Measurements from ENCODE around the gene OR8B4.
"Not testable (repeated sequence)": the region's sequence is repeated elsewhere in the genome, so short reads cannot be mapped to it uniquely, and the experiment has no call there.

Gene OR8B4

GRCh38 chr11:124463990-124464389 lies 39.3 kb upstream of the OR8B4 start:
- TF ChIP-seq CTCF (IDR thresholded peaks at IDR 0.05; ENCODE audit: borderline replicate concordance, insufficient read depth, low read depth, low read length) = no peak
- no peak overlapping the region for H3K4me3 ChIP-seq (ENCODE audit: low read depth, low read length)

GRCh38 chr11:124463324-124463723 lies 38.7 kb upstream of the OR8B4 start:
- no peak for TF ChIP-seq CTCF (IDR thresholded peaks at IDR 0.05; ENCODE audit: borderline replicate concordance, insufficient read depth, low read depth, low read length)
- H3K4me3 ChIP-seq (ENCODE audit: low read depth, low read length) = no peak overlapping the region

GRCh38 chr11:124460459-124460858 lies 35.8 kb upstream of the OR8B4 start:
- no peak for TF ChIP-seq CTCF (IDR thresholded peaks at IDR 0.05; ENCODE audit: borderline replicate concordance, insufficient read depth, low read depth, low read length)

GRCh38 chr11:124459379-124459778 lies 34.7 kb upstream of the OR8B4 start:
- H3K4me3 ChIP-seq (ENCODE audit: low read depth, low read length) = not testable (repeated sequence)

More at GRCh38 chr11:124460459-124460858, 35.8 kb upstream of the OR8B4 start:
- no peak overlapping the region for H3K4me3 ChIP-seq (ENCODE audit: low read depth, low read length)

- no peak for TF ChIP-seq CTCF (IDR thresholded peaks at IDR 0.05; ENCODE audit: borderline replicate concordance, insufficient read depth, low read depth, low read length)
- no peak overlapping the region for H3K4me3 ChIP-seq (ENCODE audit: low read depth, low read length)
Measured at GRCh38 chr11:124454552-124454951, 29.9 kb upstream of the OR8B4 start.

- no peak overlapping the region for H3K4me3 ChIP-seq (ENCODE audit: low read depth, low read length)
- TF ChIP-seq CTCF (IDR thresholded peaks at IDR 0.05; ENCODE audit: borderline replicate concordance, insufficient read depth, low read depth, low read length) = no peak
Measured at GRCh38 chr11:124446916-124447315, 22.2 kb upstream of the OR8B4 start.

GRCh38 chr11:124445646-124446150 lies 21.0 kb upstream of the OR8B4 start, which contains the start of gene OR8B8:
OR8B8 (minus strand) TSS chr11:124445696; CDS start chr11:124441085, 4,611 bp downstream.
- no peak for TF ChIP-seq CTCF (IDR thresholded peaks at IDR 0.05; ENCODE audit: borderline replicate concordance, insufficient read depth, low read depth, low read length)
- H3K4me3 ChIP-seq (ENCODE audit: low read depth, low read length) = no peak within 1 kb of the TSS

- no peak for TF ChIP-seq CTCF (IDR thresholded peaks at IDR 0.05; ENCODE audit: borderline replicate concordance, insufficient read depth, low read depth, low read length)
- H3K4me3 ChIP-seq (ENCODE audit: low read depth, low read length) = no peak overlapping the region
Measured at GRCh38 chr11:124442847-124443246, 18.2 kb upstream of the OR8B4 start.
